GM10248 (cell line): ENCODE results near the gene CD226.

ENCODE experiments used
- CTCF ChIA-PET: fragments of 300-600 bp; sonication (Branson Sonifier 250); formaldehyde crosslinking; extraction: SDS; loops from one replicate; lab custom pipeline; 2021; ENCODE audit warnings: antibody characterized with exemption; lab: Yijun Ruan, JAX
- POLR2A ChIA-PET: fragments of 350-650 bp; sonication (Branson Sonifier 250); formaldehyde crosslinking; extraction: SDS; loops from one replicate; lab custom pipeline; 2020; ENCODE audit warnings: antibody characterized with exemption; lab: Yijun Ruan, JAX
- DNase-seq: peaks from one replicate; pipeline ENCODE4 v3.0.0; 2012; ENCODE audit errors: extremely low spot score
- CTCF ChIP-seq: IDR thresholded peaks from 2 replicates; pipeline ENCODE4 v1.5.1; 2012; ENCODE audit warnings: mild to moderate bottlenecking, low read depth; ENCODE audit errors: extremely low read depth, missing control alignments, control extremely low read depth

Gene CD226

GRCh38 chr18:69957747-69958146 lies 10.1 kb upstream of the CD226 start:
- ChIA-PET CTCF (interaction anchor here (3.5 kb wide), 1 partner anchor 12 kb away, joined by 23 read pairs; no protein-coding TSS in a partner anchor), POLR2A (no interaction called here)
- DNase-seq: no peak
- TF ChIP-seq CTCF: no peak

GRCh38 chr18:69956665-69957620 lies 9.3 kb upstream of the CD226 start:
- no peak for DNase-seq
- ChIA-PET CTCF (interaction anchor here (1.3 to 3.3 kb wide), 4 partner anchors 13 to 25 kb away, joined by 3 to 13 read pairs (median 7); no protein-coding TSS in a partner anchor), POLR2A (interaction anchor here (1.8 kb wide), 1 partner anchor 12 kb away, joined by 8 read pairs; no protein-coding TSS in a partner anchor)
- TF ChIP-seq CTCF: no peak

- ChIA-PET POLR2A (interaction anchor here (1.8 kb wide), 1 partner anchor 11 kb away, joined by 8 read pairs; no protein-coding TSS in a partner anchor), CTCF (interaction anchor here (1.3 to 3.3 kb wide), 4 partner anchors 12 to 26 kb away, joined by 3 to 13 read pairs (median 7); no protein-coding TSS in a partner anchor)
- no peak for DNase-seq
- no peak for TF ChIP-seq CTCF
Measured at GRCh38 chr18:69956057-69956456, 8.4 kb upstream of the CD226 start.

- CTCF ChIA-PET: interaction anchor here (1.1 to 3.3 kb wide), 2 partner anchors 11 to 26 kb away, joined by 3 to 13 read pairs; no protein-coding TSS in a partner anchor
- DNase-seq: no peak
- no peak for TF ChIP-seq CTCF
- POLR2A ChIA-PET: no interaction called here
Measured at GRCh38 chr18:69954719-69955480, 7.2 kb upstream of the CD226 start.

GRCh38 chr18:69953191-69953590 lies 5.5 kb upstream of the CD226 start:
- TF ChIP-seq CTCF: no peak
- DNase-seq: no peak
- ChIA-PET CTCF (no interaction called here), POLR2A (no interaction called here)

GRCh38 chr18:69951182-69951581 lies 3.5 kb upstream of the CD226 start:
- no peak for TF ChIP-seq CTCF
- no peak for DNase-seq
- CTCF ChIA-PET: interaction anchor here (1.0 to 1.9 kb wide), 2 partner anchors 9 to 72 kb away, joined by 3 to 10 read pairs; no protein-coding TSS in a partner anchor
- POLR2A ChIA-PET: interaction anchor here (0.8 kb wide), 1 partner anchor 10 kb away, joined by 3 read pairs; no protein-coding TSS in a partner anchor
